GM23248 (cell line): ENCODE results near the gene ALOX12B. TPM values are rescaled to one million over a fixed set of nuclear protein-coding genes. Genes with fewer than 3 reads are reported as not detected.

Source experiments
- DNase-seq: peaks from one replicate; pipeline ENCODE4 v3.0.0-alpha.2; 2015
- H2AFZ ChIP-seq: fragments of 200-600 bp; sonication (generic); 2 replicates; pipeline ENCODE4 v1.6.1; 2016; ENCODE audit warnings: antibody characterized with exemption
- H3F3A ChIP-seq: fragments of 200-600 bp; sonication (generic); 2 replicates; pipeline ENCODE4 v1.6.1; 2016; ENCODE audit warnings: mild to moderate bottlenecking, antibody characterized with exemption, mixed run types; ENCODE audit not compliant: insufficient read depth
- H3K27ac ChIP-seq: fragments of 200-600 bp; sonication (generic); 2 replicates; pipeline ENCODE4 v1.5.1; 2016; ENCODE audit warnings: mild to moderate bottlenecking
- H3K27me3 ChIP-seq: fragments of 200-600 bp; sonication (generic); replicated peaks from 2 replicates; pipeline ENCODE4 v1.6.1; 2016; ENCODE audit warnings: mild to moderate bottlenecking; ENCODE audit not compliant: insufficient read depth
- H3K36me3 ChIP-seq: fragments of 200-600 bp; sonication (generic); 2 replicates; pipeline ENCODE4 v1.6.1; 2016; ENCODE audit warnings: low read depth, mild to moderate bottlenecking
- H3K4me1 ChIP-seq: fragments of 200-600 bp; sonication (generic); 2 replicates; pipeline ENCODE4 v1.6.1; 2016; ENCODE audit warnings: mild to moderate bottlenecking; ENCODE audit not compliant: insufficient read depth
- H3K4me2 ChIP-seq: fragments of 200-600 bp; sonication (generic); one replicate; pipeline ENCODE4 v1.6.1; 2016; ENCODE audit warnings: mild to moderate bottlenecking; ENCODE audit not compliant: unreplicated experiment
- H3K4me3 ChIP-seq: fragments of 200-600 bp; sonication (generic); 2 replicates; pipeline ENCODE4 v1.5.1; 2016; ENCODE audit warnings: mild to moderate bottlenecking
- H3K79me2 ChIP-seq: fragments of 200-600 bp; sonication (generic); 2 replicates; pipeline ENCODE4 v1.6.1; 2016; ENCODE audit warnings: mild to moderate bottlenecking; ENCODE audit not compliant: insufficient read depth
- H3K9ac ChIP-seq: fragments of 200-600 bp; sonication (generic); 2 replicates; pipeline ENCODE4 v1.6.1; 2016; ENCODE audit warnings: mild to moderate bottlenecking
- H3K9me2 ChIP-seq: fragments of 200-600 bp; sonication (generic); 2 replicates; pipeline ENCODE4 v1.6.1; 2016; ENCODE audit warnings: mixed run types, mild to moderate bottlenecking, moderate library complexity; ENCODE audit not compliant: insufficient read depth
- H3K9me3 ChIP-seq: fragments of 200-600 bp; sonication (generic); one replicate; pipeline ENCODE4 v1.6.1; 2017; ENCODE audit warnings: low read depth
- H4K20me1 ChIP-seq: fragments of 200-600 bp; sonication (generic); 2 replicates; pipeline ENCODE4 v1.6.0; 2016; ENCODE audit not compliant: insufficient read depth
- EZH2 ChIP-seq: fragments of 200-600 bp; sonication (generic); IDR thresholded peaks from 2 replicates; pipeline ENCODE4 v1.6.1; 2018; ENCODE audit warnings: antibody characterized with exemption, mild to moderate bottlenecking; ENCODE audit not compliant: insufficient read depth, poor library complexity, severe bottlenecking
- EZH2phosphoT487 ChIP-seq: fragments of 200-600 bp; sonication (generic); IDR thresholded peaks from 2 replicates; pipeline ENCODE4 v1.6.1; 2018; ENCODE audit warnings: antibody characterized with exemption, moderate library complexity, mild to moderate bottlenecking, low read depth; ENCODE audit not compliant: insufficient read depth
- WGBS, 2 experiments: methylation state at CpG; one replicate each; pipeline ENCODE4 v1.1.6; 2015 to 2017; ENCODE audit warnings: low lambda C conversion rate in 2 of 2, low coverage in 1 of 2; ENCODE audit errors: missing lambda C conversion rate in 2 of 2; 5-methylcytosine and 5-hydroxymethylcytosine counted together
- in situ Hi-C: fragments of 300-500 bp; cut with MboI; formaldehyde crosslinking; loops from 2 replicates; pipeline ENCODE4 v1.15.0; 2020
- polyA plus RNA-seq: library from polyadenylated mRNA; unstranded; fragments of >200 nt; fragmentation: Nextera tagmentation; extraction: Ambion mirVana; gene quantifications from 2 replicates; pipeline ENCODE4 v1.2.1, GENCODE V29; 2016
- total RNA-seq: library from RNA; depleted of rRNA; stranded (reverse); fragments of >200 nt; shearing (Covaris generic); gene quantifications from 2 replicates; pipeline ENCODE4 v1.2.3, GENCODE V29; 2014

The ALOX12B gene
- total and polyA plus RNA-seq, 2 experiments from 2014 or later, result not detected

DNA sequence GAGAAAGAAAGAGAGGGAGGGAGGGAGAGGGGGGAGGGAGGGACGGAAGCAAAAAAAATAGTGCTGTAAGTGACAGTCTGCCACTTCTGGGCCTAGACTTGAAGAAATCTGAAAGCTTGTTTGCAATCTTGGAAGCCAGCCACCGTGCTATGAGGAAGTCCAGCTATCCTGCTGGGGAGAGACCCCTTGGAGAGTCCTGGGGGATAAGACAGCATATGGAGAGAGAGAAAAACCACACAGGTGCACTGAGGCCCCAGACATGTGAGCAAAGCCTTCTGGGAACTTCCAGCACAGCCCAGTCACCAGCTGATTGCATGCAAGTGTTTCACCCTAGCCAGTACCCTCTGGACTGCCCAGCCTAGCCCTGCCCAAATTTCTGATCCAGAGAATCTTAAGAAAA is 12.6 kb upstream of the ALOX12B start:
- DNase-seq, result no peak
- Histone ChIP-seq H3K9ac (no peak overlapping the region), H3K9me3 (no peaks in the 10 kb centered on the region), H3K9me2 (no peaks in the 10 kb centered on the region), H4K20me1 (no peaks in the 10 kb centered on the region), H3K4me3 (no peak overlapping the region), H3K27me3 (peaks cover 14% of the 10 kb centered on the region), H3F3A (no peaks in the 10 kb centered on the region), H2AFZ (no peak overlapping the region), H3K4me2 (no peak overlapping the region), H3K36me3 (no peaks in the 10 kb centered on the region), H3K79me2 (no peaks in the 10 kb centered on the region), H3K27ac (no peak overlapping the region), H3K4me1 (no peaks in the 10 kb centered on the region)
- no peak for TF ChIP-seq EZH2phosphoT487
- TF ChIP-seq EZH2, result no peak
- in situ Hi-C loops, result no loop called here
- 44 to 45% methylated on average over 1 to 2 of the region's 2 CpGs for WGBS, 2 experiments

DNA sequence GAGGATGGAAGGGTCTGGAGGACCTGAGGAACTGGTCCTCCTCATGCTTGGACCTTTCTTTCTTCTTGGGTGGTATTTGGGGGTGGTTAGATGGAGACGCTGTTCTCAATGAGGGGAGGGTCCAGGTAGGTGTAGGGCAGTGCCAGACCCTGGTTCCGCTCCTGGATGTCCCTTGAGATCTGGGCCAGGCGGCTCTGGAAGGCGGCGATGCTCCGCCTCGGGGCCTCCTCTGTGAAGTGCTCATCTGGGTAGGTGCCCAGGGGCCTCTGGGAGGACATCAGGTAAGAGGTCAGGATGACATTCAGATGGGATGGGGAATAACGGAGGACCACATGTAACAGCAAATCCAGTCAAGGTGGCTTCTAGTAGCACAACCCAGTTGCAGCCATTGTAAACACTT is 9.0 kb upstream of the ALOX12B start:
- Histone ChIP-seq H3K27me3 (peaks cover 17% of the 10 kb centered on the region), H3K79me2 (no peaks in the 10 kb centered on the region)

DNA sequence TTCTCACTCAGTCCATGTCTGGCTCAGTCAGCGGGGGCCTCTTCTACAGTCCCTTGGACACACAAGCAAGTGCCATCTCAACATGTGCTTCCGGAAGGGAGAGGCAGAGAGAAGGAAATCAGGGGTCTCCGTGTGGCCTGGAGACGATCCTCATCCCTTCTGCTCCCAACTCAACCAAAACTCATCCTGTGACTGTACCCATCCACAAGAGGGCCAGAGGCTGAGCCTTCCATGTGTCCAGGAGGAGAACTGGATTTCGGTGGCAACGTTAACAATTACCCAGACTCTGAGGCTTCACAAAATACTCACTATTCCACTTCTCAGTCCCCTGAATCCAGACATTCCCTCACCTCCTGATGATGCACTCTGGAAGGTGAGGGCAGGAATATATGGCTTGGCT is 7.8 kb upstream of the ALOX12B start:
- H3K27me3 ChIP-seq, result peaks cover 24% of the 10 kb centered on the region
- in situ Hi-C loops, result no loop called here
- no peak overlapping the region for H2AFZ ChIP-seq
- no peaks in the 10 kb centered on the region for H3K9me3 ChIP-seq
- 0 out of 2 replicates have a peak, but pooled peaks cover 3% of the 10 kb centered on the region for H3K4me1 ChIP-seq
- no peaks in the 10 kb centered on the region for H3K36me3 ChIP-seq
- 57 to 60% methylated on average over 6 of the region's 6 CpGs for WGBS, 2 experiments
- H3K27ac ChIP-seq, result no peak overlapping the region
- H3F3A ChIP-seq, result no peaks in the 10 kb centered on the region
- H3K9me2 ChIP-seq, result no peaks in the 10 kb centered on the region
- no peak overlapping the region for H3K9ac ChIP-seq
- no peak for TF ChIP-seq EZH2
- TF ChIP-seq EZH2phosphoT487, result no peak
- H4K20me1 ChIP-seq, result no peaks in the 10 kb centered on the region
- no peak for DNase-seq
- no peak overlapping the region for H3K4me3 ChIP-seq
- no peak overlapping the region for H3K4me2 ChIP-seq
- H3K79me2 ChIP-seq, result no peaks in the 10 kb centered on the region

More for the DNA sequence above, 9.0 kb upstream of the ALOX12B start:
- TF ChIP-seq EZH2 (no peak), EZH2phosphoT487 (no peak)
- H3F3A ChIP-seq, result no peaks in the 10 kb centered on the region
- no peaks in the 10 kb centered on the region for H3K36me3 ChIP-seq
- no peaks in the 10 kb centered on the region for H3K9me2 ChIP-seq
- no peak overlapping the region for H3K27ac ChIP-seq
- H3K9me3 ChIP-seq, result no peaks in the 10 kb centered on the region
- in situ Hi-C loops, result no loop called here
- H3K4me3 ChIP-seq, result no peak overlapping the region
- no peak for DNase-seq
- 0 out of 2 replicates have a peak, but pooled peaks cover 3% of the 10 kb centered on the region for H3K4me1 ChIP-seq
- 70 to 79% methylated on average over 8 of the region's 8 CpGs for WGBS, 2 experiments
- no peak overlapping the region for H3K4me2 ChIP-seq
- H4K20me1 ChIP-seq, result no peaks in the 10 kb centered on the region
- H3K9ac ChIP-seq, result no peak overlapping the region
- H2AFZ ChIP-seq, result no peak overlapping the region

DNA sequence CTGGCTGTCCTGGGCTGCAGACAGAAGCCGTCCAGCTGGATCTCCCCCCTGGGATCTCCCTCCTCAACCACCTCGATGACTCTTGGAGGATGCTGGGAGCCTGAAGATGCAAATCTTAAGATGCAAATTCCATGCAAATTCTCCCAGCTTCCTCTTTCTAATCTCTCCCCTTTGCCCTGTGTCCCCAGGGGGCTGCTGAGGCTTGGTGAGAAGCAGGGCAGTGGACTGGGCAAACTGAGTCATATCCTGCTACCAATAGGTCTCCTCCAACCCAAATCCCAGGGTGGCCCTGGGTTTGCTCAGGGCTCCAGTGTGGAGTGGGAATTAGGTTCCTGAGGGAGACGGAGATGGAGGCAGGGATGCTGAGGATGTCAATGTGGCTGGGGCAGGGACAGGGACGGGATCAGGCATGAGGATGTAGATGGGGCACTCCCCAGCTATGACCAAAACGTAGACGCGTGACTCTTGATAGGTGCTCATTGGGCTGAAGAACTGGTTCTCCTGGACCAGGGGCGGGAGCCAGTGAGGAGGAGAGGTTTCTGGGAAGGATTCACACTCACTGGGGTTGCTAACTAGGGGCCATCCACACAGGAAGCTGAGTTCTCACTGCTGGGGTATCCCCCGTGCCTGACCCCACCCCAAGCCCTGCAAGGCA is 3.6 kb upstream of the ALOX12B start:
- Histone ChIP-seq H3K9ac (no peak overlapping the region), H3K36me3 (no peaks in the 10 kb centered on the region), H3K27ac (no peak overlapping the region), H3K9me3 (no peaks in the 10 kb centered on the region), H3K4me1 (0 out of 2 replicates have a peak, but pooled peaks cover 3% of the 10 kb centered on the region), H3K27me3 (peaks cover 34% of the 10 kb centered on the region), H3K9me2 (no peaks in the 10 kb centered on the region), H2AFZ (no peak overlapping the region), H3K79me2 (no peaks in the 10 kb centered on the region), H3K4me3 (no peak overlapping the region), H3F3A (no peaks in the 10 kb centered on the region), H4K20me1 (no peaks in the 10 kb centered on the region), H3K4me2 (no peak overlapping the region)
- in situ Hi-C loops, result no loop called here
- TF ChIP-seq EZH2 (no peak), EZH2phosphoT487 (no peak)
- 43 to 48% methylated on average over 9 of the region's 9 CpGs for WGBS, 2 experiments
- DNase-seq, result no peak

GRCh38 chr17:8089728-8090127 is 2.2 kb upstream of the ALOX12B start:
- no peak for DNase-seq
- Histone ChIP-seq H3K79me2 (no peaks in the 10 kb centered on the region), H2AFZ (no peak overlapping the region), H3K9me2 (no peaks in the 10 kb centered on the region), H3K27ac (no peak overlapping the region), H3K36me3 (no peaks in the 10 kb centered on the region), H3K9ac (no peak overlapping the region), H3K9me3 (no peaks in the 10 kb centered on the region), H3K4me3 (no peak overlapping the region), H4K20me1 (no peaks in the 10 kb centered on the region), H3K4me2 (no peak overlapping the region), H3K27me3 (peaks cover 25% of the 10 kb centered on the region), H3K4me1 (0 out of 2 replicates have a peak, but pooled peaks cover 3% of the 10 kb centered on the region), H3F3A (no peaks in the 10 kb centered on the region)
- TF ChIP-seq EZH2 (no peak), EZH2phosphoT487 (no peak)
- 54 to 66% methylated on average over 5 to 6 of the region's 6 CpGs for WGBS, 2 experiments
- in situ Hi-C loops, result no loop called here
